Measurements from ENCODE around the gene ZNF480.
A peak's percentile ranks its signal among the peaks of the same experiment; 100 is the strongest.
"Not testable (repeated sequence)": the region's sequence is repeated elsewhere in the genome, so short reads cannot be mapped to it uniquely, and the experiment has no call there.

The ZNF480 gene

GRCh38 chr19:52336791-52337381 lies 39.9 kb downstream of the ZNF480 start:
- DNase-seq (ENCODE audit: low read depth) = peak; percentile 25
- H3K4me3 ChIP-seq (ENCODE audit: low read depth, low read length) = peak overlapping the region; percentile 88
- TF ChIP-seq, protein P1, sequence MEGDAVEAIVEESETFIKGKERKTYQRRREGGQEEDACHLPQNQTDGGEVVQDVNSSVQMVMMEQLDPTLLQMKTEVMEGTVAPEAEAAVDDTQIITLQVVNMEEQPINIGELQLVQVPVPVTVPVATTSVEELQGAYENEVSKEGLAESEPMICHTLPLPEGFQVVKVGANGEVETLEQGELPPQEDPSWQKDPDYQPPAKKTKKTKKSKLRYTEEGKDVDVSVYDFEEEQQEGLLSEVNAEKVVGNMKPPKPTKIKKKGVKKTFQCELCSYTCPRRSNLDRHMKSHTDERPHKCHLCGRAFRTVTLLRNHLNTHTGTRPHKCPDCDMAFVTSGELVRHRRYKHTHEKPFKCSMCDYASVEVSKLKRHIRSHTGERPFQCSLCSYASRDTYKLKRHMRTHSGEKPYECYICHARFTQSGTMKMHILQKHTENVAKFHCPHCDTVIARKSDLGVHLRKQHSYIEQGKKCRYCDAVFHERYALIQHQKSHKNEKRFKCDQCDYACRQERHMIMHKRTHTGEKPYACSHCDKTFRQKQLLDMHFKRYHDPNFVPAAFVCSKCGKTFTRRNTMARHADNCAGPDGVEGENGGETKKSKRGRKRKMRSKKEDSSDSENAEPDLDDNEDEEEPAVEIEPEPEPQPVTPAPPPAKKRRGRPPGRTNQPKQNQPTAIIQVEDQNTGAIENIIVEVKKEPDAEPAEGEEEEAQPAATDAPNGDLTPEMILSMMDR (conservative IDR thresholded peaks at IDR 0.05; ENCODE audit: low read depth, low read length) = no peak

- not testable (repeated sequence) for H3K4me3 ChIP-seq (ENCODE audit: low read depth, low read length); DNase-seq (ENCODE audit: low read depth)
Observed at GRCh38 chr19:52339022-52339421, 42.1 kb downstream of the ZNF480 start.

GRCh38 chr19:52343548-52343947 lies 46.6 kb downstream of the ZNF480 start:
- TF ChIP-seq, protein P1 (conservative IDR thresholded peaks at IDR 0.05; ENCODE audit: low read depth, low read length) = peak; percentile 58
- no peak overlapping the region for H3K4me3 ChIP-seq (ENCODE audit: low read depth, low read length)
- DNase-seq (ENCODE audit: low read depth) = peak; percentile 57

DNA sequence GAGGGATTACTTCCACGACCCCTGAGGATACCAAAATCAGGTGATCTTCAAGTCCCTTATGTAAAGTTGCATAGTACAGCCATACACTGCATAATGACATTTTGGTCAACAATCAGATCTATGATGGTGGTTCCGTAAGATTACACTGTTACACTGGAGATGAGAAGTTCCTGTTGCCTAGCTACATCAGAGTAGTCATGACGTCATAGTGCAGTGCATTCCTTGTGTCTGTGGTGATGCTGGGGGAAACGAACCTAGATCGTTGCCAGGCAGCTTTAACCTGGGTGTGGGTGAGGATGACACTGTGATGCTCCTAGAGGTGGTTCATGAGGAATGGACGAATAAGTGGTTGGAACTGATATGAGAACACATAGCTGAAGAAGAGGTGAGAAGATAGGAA lies 48.2 kb downstream of the ZNF480 start:
- TF ChIP-seq, protein P1 (conservative IDR thresholded peaks at IDR 0.05; ENCODE audit: low read depth, low read length) = no peak
- H3K4me3 ChIP-seq (ENCODE audit: low read depth, low read length) = no peak overlapping the region
- no peak for DNase-seq (ENCODE audit: low read depth)

GRCh38 chr19:52351512-52351911 lies 54.5 kb downstream of the ZNF480 start:
- no peak for DNase-seq (ENCODE audit: low read depth)
- H3K4me3 ChIP-seq (ENCODE audit: low read depth, low read length) = no peak overlapping the region
- TF ChIP-seq, protein P1 (conservative IDR thresholded peaks at IDR 0.05; ENCODE audit: low read depth, low read length) = peak; percentile 20

DNA sequence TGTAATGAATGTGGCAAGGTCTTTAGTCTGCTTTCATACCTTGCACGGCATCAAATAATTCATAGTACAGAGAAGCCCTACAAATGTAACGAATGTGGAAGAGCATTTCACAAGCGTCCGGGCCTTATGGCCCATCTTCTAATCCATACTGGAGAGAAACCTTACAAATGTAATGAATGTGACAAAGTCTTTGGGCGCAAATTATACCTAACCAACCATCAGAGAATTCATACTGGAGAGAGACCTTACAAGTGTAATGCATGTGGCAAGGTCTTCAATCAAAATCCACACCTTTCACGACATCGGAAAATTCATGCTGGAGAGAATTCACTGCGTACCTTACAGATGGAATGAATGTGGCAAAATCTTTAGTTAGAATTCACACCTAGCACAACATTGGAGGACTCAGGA lies 69.5 kb downstream of the ZNF480 start:
- TF ChIP-seq, protein P1 (conservative IDR thresholded peaks at IDR 0.05; ENCODE audit: low read depth, low read length) = no peak
- H3K4me3 ChIP-seq (ENCODE audit: low read depth, low read length) = no peak overlapping the region
- no peak for DNase-seq (ENCODE audit: low read depth)

DNA sequence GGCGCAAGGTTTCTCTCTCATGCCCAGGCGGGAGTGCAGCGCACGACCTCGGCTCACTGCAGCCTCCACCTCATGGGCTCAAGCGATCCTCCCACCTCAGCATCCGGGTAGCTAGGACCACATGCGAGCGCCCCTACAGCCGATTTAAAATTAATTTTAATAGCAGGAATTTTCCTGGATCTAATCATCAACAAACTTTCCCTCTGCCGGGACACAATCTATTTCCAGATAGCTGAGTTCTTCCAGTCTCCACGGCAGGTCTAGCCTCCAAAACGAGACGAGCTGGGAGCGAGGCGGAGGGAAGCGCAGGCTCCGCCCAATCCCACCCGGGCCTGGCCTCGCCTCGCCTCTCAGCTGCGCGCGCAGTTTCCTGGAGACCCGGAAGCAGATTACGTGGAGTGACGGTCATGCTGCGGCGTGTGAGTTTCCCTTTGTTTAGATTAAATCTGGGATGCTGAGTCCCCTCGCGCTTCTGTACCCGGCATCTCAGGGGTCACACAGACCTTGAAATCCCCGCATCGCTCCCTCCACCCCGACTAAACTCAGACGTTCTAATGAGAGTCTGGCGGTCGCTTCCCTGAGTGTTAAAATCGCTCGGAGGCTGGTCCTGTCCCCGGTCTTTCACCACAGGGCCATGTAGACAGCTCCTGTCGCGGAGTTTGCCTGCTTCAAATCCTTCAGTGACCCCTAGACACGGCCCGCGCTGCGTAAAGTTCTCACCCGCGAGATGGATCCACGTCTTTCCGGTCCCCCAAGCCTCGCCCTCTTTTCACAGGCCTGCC lies 72.8 kb downstream of the ZNF480 start, which contains the start of gene ZNF880:
Gene ZNF880 (plus strand): TSS at position 365 of the 782 bp plus-strand sequence. CDS start 43 bp downstream, at position 408.
- peak; percentile 95 for DNase-seq (ENCODE audit: low read depth)
- H3K4me3 ChIP-seq (ENCODE audit: low read depth, low read length) = peak within 1 kb of the TSS; percentile 87
- TF ChIP-seq, protein P1 (conservative IDR thresholded peaks at IDR 0.05; ENCODE audit: low read depth, low read length) = no peak

Data from choroid plexus epithelial cell (primary cell).